GM12878 (cell line): ENCODE data around the gene ADAMTSL1. TPM values are rescaled to one million over a fixed set of nuclear protein-coding genes. Genes with fewer than 3 reads are reported as not detected.

Source experiments
- ATAC-seq: fragments of 200-7000 bp; cut with Tn5 transposase; 3 replicates; pipeline ENCODE4 v1.9.1; 2020; ENCODE audit warnings: mild to moderate bottlenecking, moderate library complexity
- BruUV-seq: library from RNA; stranded (reverse); fragments of 400-500 nt; replicated peaks from 2 replicates; lab custom pipeline; 2021; lab: Mats Ljungman, UMichigan
- CTCF ChIA-PET: fragments of 300-600 bp; sonication (Branson Sonifier 250); formaldehyde crosslinking; extraction: SDS; loops from one replicate; lab custom pipeline; 2021; ENCODE audit warnings: inconsistent platforms; lab: Yijun Ruan, JAX
- POLR2A ChIA-PET: fragments of 350-600 bp; formaldehyde crosslinking; extraction: SDS; loops from one replicate; lab custom pipeline; 2021; ENCODE audit warnings: inconsistent platforms; lab: Charles Lee
- RAD21 ChIA-PET: fragments of 300-600 bp; sonication (Branson Sonifier 250); formaldehyde crosslinking; loops from one replicate; lab custom pipeline; 2023; ENCODE audit warnings: antibody characterized with exemption; ENCODE audit not compliant: unreplicated experiment; lab: Charles Lee
- SMC1A ChIA-PET: fragments of 300-600 bp; sonication (Branson Sonifier 250); formaldehyde crosslinking; loops from one replicate; lab custom pipeline; 2023; ENCODE audit not compliant: unreplicated experiment, uncharacterized antibody; lab: Charles Lee
- DNase-seq: peaks from one replicate; pipeline ENCODE4 v3.0.0-alpha.2; 2011; ENCODE audit warnings: low read depth, low spot score
- FAIRE-seq: peaks from 3 replicates; lab custom pipeline; 2011; peaks lifted over from hg19 to GRCh38; lab: Jason Lieb, UNC
- H2AFZ ChIP-seq: 2 replicates; pipeline ENCODE4 v1.6.0; 2011; ENCODE audit warnings: low read depth, low read length, control low read depth; ENCODE audit not compliant: control insufficient read depth
- H3K27ac ChIP-seq: 2 replicates; pipeline ENCODE4 v1.5.1; 2011; ENCODE audit warnings: control low read depth; ENCODE audit not compliant: control insufficient read depth, insufficient read depth
- H3K27me3 ChIP-seq, 2 experiments: replicated peaks in 1 of 2; 2 replicates each; pipeline versions ENCODE4 v1.6.0 to v1.6.1; 2011; ENCODE audit warnings: low read length in 1 of 2; ENCODE audit not compliant: control insufficient read depth in 2 of 2, insufficient read depth in 2 of 2
- H3K36me3 ChIP-seq, 2 experiments: 2 replicates each; pipeline ENCODE4 v1.5.1; 2011; ENCODE audit warnings: low read length in 1 of 2; ENCODE audit not compliant: control insufficient read depth in 2 of 2, insufficient read depth in 2 of 2
- H3K4me1 ChIP-seq: 2 replicates; pipeline ENCODE4 v1.6.1; 2011; ENCODE audit warnings: mild to moderate bottlenecking, low read length, moderate library complexity, mixed read lengths; ENCODE audit not compliant: control insufficient read depth, insufficient read depth
- H3K4me2 ChIP-seq: 2 replicates; pipeline ENCODE4 v1.6.0; 2011; ENCODE audit warnings: control low read depth; ENCODE audit not compliant: control insufficient read depth, insufficient read depth
- H3K4me3 ChIP-seq: fragments of 200-600 bp; sonication (generic); 2 replicates; pipeline ENCODE4 v1.5.1; 2016
- H3K79me2 ChIP-seq: 2 replicates; pipeline ENCODE4 v1.6.0; 2011; ENCODE audit warnings: low read length; ENCODE audit not compliant: control insufficient read depth, insufficient read depth
- H3K9ac ChIP-seq: 2 replicates; pipeline ENCODE4 v1.8.0; 2011; ENCODE audit warnings: low read length, control low read depth, mixed read lengths; ENCODE audit not compliant: control insufficient read depth, insufficient read depth
- H3K9me3 ChIP-seq: replicated peaks from 3 replicates; pipeline ENCODE4 v1.5.1; 2011; ENCODE audit warnings: mild to moderate bottlenecking, low read length; ENCODE audit not compliant: control insufficient read depth, insufficient read depth
- H4K20me1 ChIP-seq: 2 replicates; pipeline ENCODE4 v1.6.0; 2011; ENCODE audit not compliant: control insufficient read depth, insufficient read depth
- NR2F1 ChIP-seq: fragments of 450-650 bp; conservative IDR thresholded peaks from 2 replicates; pipeline ENCODE4 v1.6.1; 2017; ENCODE audit warnings: mild to moderate bottlenecking
- POLR2A ChIP-seq: IDR thresholded peaks from 2 replicates; pipeline ENCODE4 v1.6.1; 2011; ENCODE audit warnings: low read depth, mild to moderate bottlenecking, low read length
- WGBS: methylation state at CpG from one replicate; pipeline ENCODE4 v1.1.6; 2016; ENCODE audit warnings: low lambda C conversion rate; ENCODE audit not compliant: insufficient replicate concordance, insufficient coverage; ENCODE audit errors: missing lambda C conversion rate; 5-methylcytosine and 5-hydroxymethylcytosine counted together
- in situ Hi-C: fragments of 300-500 bp; cut with MboI; formaldehyde crosslinking; loops from 9 replicates; pipeline ENCODE4 v1.14.3; 2018; ENCODE audit warnings: mixed read lengths
- intact Hi-C: fragments of 100-400 bp; cut with micrococcal nuclease; formaldehyde crosslinking; loops from one replicate; pipeline ENCODE4 v1.14.2; 2022; ENCODE audit not compliant: unreplicated experiment
- polyA plus RNA-seq, 11 experiments: library from polyadenylated mRNA; depleted of rRNA in 4 of 11; unstranded in 6 of 11; stranded (reverse) in 5 of 11; fragments of >200 nt; fragmentation: Nextera tagmentation in 4 of 11; fragmentation: Illumina TruSeq in 1 of 11; extraction: Ambion mirVana in 4 of 11; extraction: Trizol in 1 of 11; gene quantifications; 1 replicate in 1 of 11; 2 replicates in 10 of 11; pipeline versions ENCODE4 v1.2.1 to v1.2.3, GENCODE V29; 2011 to 2016; ENCODE audit warnings: inconsistent platforms in 2 of 11, missing spikeins in 2 of 11, low read depth in 1 of 11
- total RNA-seq, 4 experiments: library from RNA; depleted of rRNA in 3 of 4; stranded (reverse); fragments of >200 nt in 3 of 4; fragmentation: Illumina TruSeq in 1 of 4; extraction: Trizol in 1 of 4; gene quantifications; 2 replicates each; pipeline versions ENCODE4 v1.2.1 to v1.2.3, GENCODE V29; 2013 to 2021
- TF ChIP-seq, protein P1 (sequence below): IDR thresholded peaks from 2 replicates; pipeline ENCODE4 v1.6.1; 2011; ENCODE audit warnings: borderline replicate concordance, low read depth, mild to moderate bottlenecking, moderate library complexity, mixed read lengths, low read length; ENCODE audit not compliant: insufficient read depth; ENCODE audit errors: extremely low read length
- TF ChIP-seq, protein P2 (sequence below): fragments of 450-650 bp; formaldehyde crosslinking; IDR thresholded peaks from 2 replicates; pipeline ENCODE4 v1.5.0; 2022; ENCODE audit warnings: mild to moderate bottlenecking, missing genetic modification characterization

ADAMTSL1 gene
- total and polyA plus RNA-seq, 10 of the 15 experiments (the other 5 are each of a cell fraction or from before 2014, with no cell fraction given): 0.01 to 0.10 (median 0.07) TPM; not detected in 6

DNA sequence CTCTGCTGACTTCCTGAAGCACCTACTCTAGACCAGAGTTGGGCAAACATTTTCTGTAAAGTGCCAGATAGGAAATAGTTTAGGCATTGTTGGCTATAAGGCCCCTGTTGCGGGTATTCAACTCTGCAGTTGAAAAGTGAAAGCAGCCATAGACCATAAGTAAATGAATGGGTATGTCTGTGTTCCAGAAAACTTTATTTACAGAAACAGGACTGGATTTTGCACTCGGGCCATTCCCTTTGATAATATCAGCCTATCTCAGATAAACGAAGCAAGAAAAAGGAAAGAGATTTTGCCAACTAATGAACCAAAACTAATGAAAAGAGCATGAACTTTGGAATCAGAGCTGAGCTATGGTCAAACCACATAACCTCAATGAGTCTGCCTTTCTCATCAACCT, 374.7 kb downstream of the ADAMTSL1 start:
- FAIRE-seq: no peak
- no TSS peak for BruUV-seq
- no peak overlapping the region for H3K9ac ChIP-seq
- 29% methylated on average over 3 of the region's 3 CpGs for WGBS
- no peaks in the 10 kb centered on the region for H4K20me1 ChIP-seq
- H3K4me2 ChIP-seq: no peak overlapping the region
- RAD21 ChIA-PET: no interaction called here
- in situ Hi-C loops: no loop called here
- SMC1A ChIA-PET: no interaction called here
- H2AFZ ChIP-seq: no peak overlapping the region
- intact Hi-C loops: no loop called here
- H3K4me1 ChIP-seq: no peaks in the 10 kb centered on the region
- H3K79me2 ChIP-seq: no peaks in the 10 kb centered on the region
- H3K36me3 ChIP-seq: no peaks in the 10 kb centered on the region
- H3K27me3 ChIP-seq: peaks cover 0 to 1% of the 10 kb centered on the region in 2 experiments; a peak in 2 of 4 replicates
- H3K4me3 ChIP-seq: no peak overlapping the region
- H3K27ac ChIP-seq: no peak overlapping the region
- POLR2A ChIA-PET: no interaction called here
- CTCF ChIA-PET: no interaction called here
- TF ChIP-seq, protein P1, sequence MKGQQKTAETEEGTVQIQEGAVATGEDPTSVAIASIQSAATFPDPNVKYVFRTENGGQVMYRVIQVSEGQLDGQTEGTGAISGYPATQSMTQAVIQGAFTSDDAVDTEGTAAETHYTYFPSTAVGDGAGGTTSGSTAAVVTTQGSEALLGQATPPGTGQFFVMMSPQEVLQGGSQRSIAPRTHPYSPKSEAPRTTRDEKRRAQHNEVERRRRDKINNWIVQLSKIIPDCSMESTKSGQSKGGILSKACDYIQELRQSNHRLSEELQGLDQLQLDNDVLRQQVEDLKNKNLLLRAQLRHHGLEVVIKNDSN: no peak
- TF ChIP-seq POLR2A (no peak), NR2F1 (0 out of 2 replicates have a peak, but pooled peaks have one; percentile 25)
- TF ChIP-seq, protein P2, sequence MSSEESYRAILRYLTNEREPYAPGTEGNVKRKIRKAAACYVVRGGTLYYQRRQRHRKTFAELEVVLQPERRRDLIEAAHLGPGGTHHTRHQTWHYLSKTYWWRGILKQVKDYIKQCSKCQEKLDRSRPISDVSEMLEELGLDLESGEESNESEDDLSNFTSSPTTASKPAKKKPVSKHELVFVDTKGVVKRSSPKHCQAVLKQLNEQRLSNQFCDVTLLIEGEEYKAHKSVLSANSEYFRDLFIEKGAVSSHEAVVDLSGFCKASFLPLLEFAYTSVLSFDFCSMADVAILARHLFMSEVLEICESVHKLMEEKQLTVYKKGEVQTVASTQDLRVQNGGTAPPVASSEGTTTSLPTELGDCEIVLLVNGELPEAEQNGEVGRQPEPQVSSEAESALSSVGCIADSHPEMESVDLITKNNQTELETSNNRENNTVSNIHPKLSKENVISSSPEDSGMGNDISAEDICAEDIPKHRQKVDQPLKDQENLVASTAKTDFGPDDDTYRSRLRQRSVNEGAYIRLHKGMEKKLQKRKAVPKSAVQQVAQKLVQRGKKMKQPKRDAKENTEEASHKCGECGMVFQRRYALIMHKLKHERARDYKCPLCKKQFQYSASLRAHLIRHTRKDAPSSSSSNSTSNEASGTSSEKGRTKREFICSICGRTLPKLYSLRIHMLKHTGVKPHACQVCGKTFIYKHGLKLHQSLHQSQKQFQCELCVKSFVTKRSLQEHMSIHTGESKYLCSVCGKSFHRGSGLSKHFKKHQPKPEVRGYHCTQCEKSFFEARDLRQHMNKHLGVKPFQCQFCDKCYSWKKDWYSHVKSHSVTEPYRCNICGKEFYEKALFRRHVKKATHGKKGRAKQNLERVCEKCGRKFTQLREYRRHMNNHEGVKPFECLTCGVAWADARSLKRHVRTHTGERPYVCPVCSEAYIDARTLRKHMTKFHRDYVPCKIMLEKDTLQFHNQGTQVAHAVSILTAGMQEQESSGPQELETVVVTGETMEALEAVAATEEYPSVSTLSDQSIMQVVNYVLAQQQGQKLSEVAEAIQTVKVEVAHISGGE: no peak
- H3K9me3 ChIP-seq: no peaks in the 10 kb centered on the region
- no peak for DNase-seq
- ATAC-seq: no peak
